Stimulated activated naive CD8-positive, alpha-beta T cell treated with anti-CD3 and anti-CD28 coated beads, Interleukin-15, amount 100 ng/mL, for 72 hours (primary cell): Measurements from ENCODE around the gene SSR1.
"Not testable (repeated sequence)": the region's sequence is repeated elsewhere in the genome, so short reads cannot be mapped to it uniquely, and the experiment has no call there.

Experiments used
- ATAC-seq: fragments of 150-1000 bp; cut with Tn5 transposase; 2 replicates; pipeline ENCODE4 v1.10.0; 2021; ENCODE audit warnings: mild to moderate bottlenecking, moderate library complexity
- DNase-seq, 2 donors: peaks; one replicate each; pipeline ENCODE4 v3.0.0; 2021 to 2022
- H3K27ac Mint-ChIP-seq, 2 donors: one replicate each; pipeline ENCODE4 v1.8.0; 2022; ENCODE audit warnings: mild to moderate bottlenecking in 2 of 2, mixed read lengths in 2 of 2, moderate library complexity in 2 of 2
- H3K27me3 Mint-ChIP-seq: one replicate; pipeline ENCODE4 v1.8.0; 2022; ENCODE audit warnings: mixed read lengths
- H3K4me1 Mint-ChIP-seq: one replicate; pipeline ENCODE4 v1.8.0; 2022; ENCODE audit warnings: mild to moderate bottlenecking, mixed read lengths
- H3K4me3 Mint-ChIP-seq, 2 donors: one replicate each; pipeline ENCODE4 v1.8.0; 2022; ENCODE audit warnings: mild to moderate bottlenecking in 2 of 2, mixed read lengths in 2 of 2, moderate library complexity in 1 of 2
- H3K9me3 Mint-ChIP-seq, 2 donors: one replicate each; pipeline ENCODE4 v1.8.0; 2022; ENCODE audit warnings: mixed read lengths in 2 of 2

SSR1 gene

DNA sequence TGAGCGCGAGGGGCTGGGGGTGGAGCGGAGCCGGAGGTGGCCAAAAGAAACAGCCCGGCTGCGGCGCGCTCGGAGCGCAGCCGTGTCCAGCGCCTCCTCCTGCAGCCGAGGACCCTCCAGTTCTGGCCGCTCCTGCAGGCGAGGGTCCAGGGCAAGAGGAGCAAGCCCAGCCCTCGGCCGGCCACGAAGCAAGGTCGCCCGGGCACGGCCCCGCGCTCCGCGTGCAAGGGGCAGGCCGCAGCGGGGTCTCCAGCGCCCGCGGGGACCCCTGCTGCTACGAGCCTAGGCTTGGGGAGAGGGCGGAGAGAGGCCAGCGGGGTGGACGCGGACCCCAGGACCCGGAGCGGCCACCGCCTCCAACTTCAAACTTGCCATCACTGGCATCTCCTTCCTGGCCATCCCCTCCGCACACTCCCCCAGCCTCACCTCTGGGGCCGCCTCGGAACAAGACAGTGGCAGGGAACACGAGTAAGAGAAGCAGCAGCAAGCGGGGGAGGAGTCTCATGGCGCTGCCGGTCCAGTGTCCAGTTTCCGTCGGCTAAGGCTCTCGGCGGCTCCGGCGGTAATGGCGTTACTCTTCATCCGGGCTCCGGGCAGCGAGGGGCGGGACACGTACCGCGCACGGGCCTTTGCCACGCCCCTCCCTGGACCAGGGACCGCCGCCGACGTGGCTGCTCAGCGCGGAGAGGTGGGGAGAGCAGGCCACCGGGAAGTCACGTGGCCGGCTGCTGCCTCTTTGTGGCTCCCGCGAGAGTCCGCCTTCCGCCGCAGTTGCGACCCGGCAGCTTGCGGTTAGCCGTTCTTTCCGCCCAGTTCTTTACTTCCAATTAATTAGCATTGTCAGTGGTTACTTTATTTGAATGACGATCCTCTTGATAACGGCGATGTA is at the start of gene SSR1:
Gene SSR1, minus strand, starts transcription at position 584 of the 889 bp plus-strand sequence. Its CDS starts 79 bp downstream, at position 505.
- H3K9me3 Mint-ChIP-seq, result peaks cover 5 to 7% of the 10 kb centered on the region in 2 donors
- peak within 1 kb of the TSS; percentile 97 for H3K27ac Mint-ChIP-seq
- H3K4me3 Mint-ChIP-seq, result peak within 1 kb of the TSS; percentile 91 to 96
- DNase-seq, result peak; percentile 93 to 97
- peaks cover 39% of the 10 kb centered on the region for H3K4me1 Mint-ChIP-seq
- no peaks in the 10 kb centered on the region for H3K27me3 Mint-ChIP-seq
- ATAC-seq, result peak; percentile 98

DNA sequence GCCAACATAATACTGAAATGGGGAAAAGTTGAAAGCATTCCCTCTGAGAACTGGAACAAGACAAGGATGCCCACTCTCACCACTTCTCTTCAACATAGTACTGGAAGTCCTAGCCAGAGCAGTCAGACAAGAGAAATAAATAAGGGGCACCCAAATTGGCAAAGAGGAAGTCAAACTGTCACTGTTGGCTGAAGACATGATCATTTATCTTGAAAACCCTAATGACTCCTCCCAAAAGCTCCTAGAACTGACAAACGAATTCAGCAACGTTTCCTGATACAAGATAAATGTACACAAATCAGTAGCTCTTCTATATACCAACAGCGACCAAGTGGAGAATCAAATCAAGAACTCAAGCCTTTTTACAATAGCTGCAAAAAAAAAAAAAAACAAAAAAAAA is 38.9 kb upstream of the SSR1 start:
- DNase-seq, H3K4me3 Mint-ChIP-seq, H3K27ac Mint-ChIP-seq, H3K9me3 Mint-ChIP-seq, H3K4me1 Mint-ChIP-seq, ATAC-seq: not testable (repeated sequence)
- H3K27me3 Mint-ChIP-seq, result peaks cover 51% of the 10 kb centered on the region

DNA sequence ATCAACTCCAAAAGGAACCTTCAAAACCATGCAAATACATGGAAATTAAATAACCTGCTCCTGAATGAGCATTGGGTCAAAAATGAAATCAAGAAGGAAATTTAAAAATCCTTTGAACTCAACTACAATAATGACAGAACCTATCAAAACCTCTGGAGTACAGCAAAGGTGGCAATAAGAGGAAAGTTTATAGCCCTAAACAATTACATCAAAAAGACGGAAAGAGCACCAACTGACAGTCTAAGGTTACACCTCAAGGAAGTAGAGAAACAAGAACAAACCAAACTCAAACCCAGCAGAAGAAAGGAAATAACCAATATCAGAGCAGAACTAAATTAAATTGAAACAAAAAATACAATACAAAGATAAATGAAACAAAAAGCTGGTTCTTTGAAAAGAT is 37.6 kb upstream of the SSR1 start:
- not testable (repeated sequence) for H3K27ac Mint-ChIP-seq, H3K9me3 Mint-ChIP-seq, H3K4me1 Mint-ChIP-seq, ATAC-seq, DNase-seq, H3K4me3 Mint-ChIP-seq
- H3K27me3 Mint-ChIP-seq, result peaks cover 51% of the 10 kb centered on the region

DNA sequence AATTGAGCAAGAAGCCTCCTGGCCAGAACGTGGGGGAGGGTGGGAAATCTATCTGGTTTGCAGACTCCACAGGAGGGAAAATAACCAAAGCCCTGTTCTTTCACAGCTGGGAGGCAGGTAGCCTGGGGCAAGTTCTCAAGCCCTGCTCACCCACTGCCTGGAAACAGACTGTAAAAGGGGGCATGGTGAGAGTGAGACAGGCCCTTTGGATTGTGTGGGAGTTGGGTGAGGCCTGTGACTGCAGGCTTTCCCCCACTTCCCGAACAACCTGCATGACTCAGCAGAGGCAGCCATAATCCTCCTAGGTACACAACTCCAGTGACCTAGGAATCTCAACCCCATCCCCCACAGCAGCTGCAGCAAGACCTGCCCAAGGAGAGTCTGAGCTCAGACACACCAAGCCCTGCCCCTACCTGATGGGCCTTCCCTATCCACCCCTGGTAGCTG is 34.6 kb upstream of the SSR1 start:
- not testable (repeated sequence) for H3K4me3 Mint-ChIP-seq, DNase-seq, ATAC-seq, H3K9me3 Mint-ChIP-seq, H3K27ac Mint-ChIP-seq
- peaks cover 27% of the 10 kb centered on the region for H3K4me1 Mint-ChIP-seq
- peaks cover 43% of the 10 kb centered on the region for H3K27me3 Mint-ChIP-seq

DNA sequence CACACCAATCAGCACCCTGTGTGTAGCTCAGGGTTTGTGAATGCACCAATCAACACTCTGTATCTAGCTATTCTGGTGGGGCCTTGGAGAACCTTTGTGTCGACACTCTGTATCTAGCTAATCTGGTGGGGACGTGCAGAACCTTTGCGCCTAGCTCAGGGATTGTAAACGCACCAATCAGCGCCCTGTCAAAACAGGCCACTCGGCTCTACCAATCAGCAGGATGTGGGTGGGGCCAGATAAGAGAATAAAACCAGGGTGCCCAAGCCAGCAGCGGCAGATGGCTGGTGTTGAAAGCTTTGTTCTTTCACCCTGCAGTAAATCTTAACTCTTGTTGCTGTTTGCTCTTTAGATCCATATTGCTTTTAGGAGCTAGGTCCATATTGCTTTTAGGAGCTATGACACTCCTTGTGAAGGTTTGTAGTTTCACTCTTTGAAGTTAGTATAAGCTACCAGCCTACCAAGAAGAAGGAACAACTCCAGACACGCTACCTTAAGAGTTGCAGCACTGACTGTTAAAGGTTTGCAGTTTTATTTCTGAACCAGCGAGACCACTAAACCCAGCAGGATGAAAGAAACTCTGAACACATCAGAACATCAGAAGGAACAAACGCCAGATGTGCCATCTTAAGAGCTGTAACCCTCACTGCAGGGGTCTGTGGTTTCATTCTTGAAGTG is 31.9 kb upstream of the SSR1 start:
- Mint-ChIP-seq H3K4me3 (peak overlapping the region; percentile 33 to 41), H3K4me1 (peaks cover 18% of the 10 kb centered on the region), H3K27me3 (peaks cover 19% of the 10 kb centered on the region)
- peak; percentile 82 for ATAC-seq
- not testable (repeated sequence) for DNase-seq, H3K9me3 Mint-ChIP-seq, H3K27ac Mint-ChIP-seq

DNA sequence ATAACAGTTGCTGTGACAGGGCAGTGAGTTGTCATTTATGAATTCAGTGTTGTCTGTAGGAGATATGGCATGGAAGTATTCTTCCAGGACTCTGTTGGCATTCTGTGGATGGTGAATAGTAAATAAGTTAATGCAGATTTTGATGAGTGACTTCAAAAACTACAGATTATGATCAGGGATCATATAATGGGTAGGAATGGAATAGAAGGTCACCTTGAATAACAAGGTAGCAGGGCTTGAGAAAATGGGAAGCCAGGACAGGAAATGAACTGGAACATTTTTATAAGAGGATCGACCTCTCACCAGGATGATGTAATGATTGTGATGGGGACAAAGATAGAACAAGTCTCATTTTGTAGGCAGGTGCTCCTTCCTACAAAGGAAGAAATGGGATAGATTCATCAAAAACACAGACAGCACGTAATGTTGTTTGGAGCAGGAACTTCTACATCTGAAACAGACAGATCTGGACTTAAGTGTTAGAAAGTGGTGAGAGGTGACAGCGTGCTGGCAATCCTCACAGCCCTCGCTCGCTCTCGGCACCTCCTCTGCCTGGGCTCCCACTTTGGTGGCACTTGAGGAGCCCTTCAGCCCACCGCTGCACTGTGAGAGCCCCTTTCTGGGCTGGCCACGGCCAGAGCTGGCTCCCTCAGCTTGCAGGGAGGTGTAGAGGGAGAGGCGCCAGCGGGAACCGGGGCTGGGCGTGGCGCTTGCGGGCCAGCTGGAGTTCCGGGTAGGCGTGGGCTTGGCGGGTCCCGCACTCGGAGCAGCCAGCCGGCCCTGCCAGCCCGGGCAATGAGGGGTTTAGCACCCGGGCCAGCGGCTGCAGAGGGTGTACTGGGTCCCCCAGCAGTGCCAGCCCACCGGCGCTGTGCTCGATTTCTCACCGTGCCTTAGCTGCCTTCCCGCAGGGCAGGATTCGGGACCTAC is 30.8 kb upstream of the SSR1 start:
- DNase-seq, result peak in 1 of 2 donors; percentile 3
- peaks cover 18% of the 10 kb centered on the region for H3K4me1 Mint-ChIP-seq
- H3K27me3 Mint-ChIP-seq, result peaks cover 8% of the 10 kb centered on the region
- H3K9me3 Mint-ChIP-seq, result peaks cover 0 to 6% of the 10 kb centered on the region in 2 donors
- H3K4me3 Mint-ChIP-seq, result peak overlapping the region in 1 of 2 donors; percentile 48
- ATAC-seq, result no peak
- no peak overlapping the region for H3K27ac Mint-ChIP-seq

DNA sequence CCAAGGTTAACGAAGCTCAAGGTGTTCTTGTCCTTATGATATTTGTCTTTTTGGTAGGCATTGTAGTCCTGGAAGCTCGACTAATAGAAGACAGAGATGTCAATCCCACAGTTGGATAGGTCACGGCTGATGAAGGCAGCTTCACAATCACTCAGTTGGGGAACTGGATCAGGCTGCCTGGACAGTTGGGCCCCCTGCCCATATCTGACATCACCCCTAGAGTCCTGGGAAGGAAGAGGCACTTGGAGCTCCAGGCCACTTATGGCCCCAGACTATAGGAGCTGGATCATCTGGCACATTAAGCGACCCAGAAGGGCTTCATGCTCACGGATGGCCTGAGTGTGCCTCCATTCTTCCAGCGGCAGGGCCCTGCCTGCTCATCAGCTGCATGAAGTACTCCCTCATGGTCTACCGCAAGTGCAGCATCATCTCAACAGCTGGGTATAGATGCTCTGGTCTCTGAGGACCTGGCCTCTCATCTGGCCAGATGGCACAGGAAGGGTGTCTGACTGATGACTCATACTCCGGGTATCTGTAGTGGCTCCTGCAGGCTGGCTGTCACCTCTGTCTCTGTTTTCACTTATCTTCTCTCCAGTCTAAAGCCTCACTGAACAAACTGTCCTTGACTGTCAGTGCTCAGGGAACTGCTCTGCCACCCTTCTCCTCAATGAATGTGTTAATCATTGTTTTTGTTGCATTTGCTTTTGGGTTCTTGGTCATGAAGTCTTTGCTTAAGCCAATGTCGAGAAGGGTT is 29.2 kb upstream of the SSR1 start:
- Mint-ChIP-seq H3K4me1 (peaks cover 18% of the 10 kb centered on the region), H3K27ac (no peak overlapping the region), H3K9me3 (no peaks in the 10 kb centered on the region), H3K27me3 (no peaks in the 10 kb centered on the region), H3K4me3 (no peak overlapping the region)
- ATAC-seq (peak; percentile 59), DNase-seq (no peak)

DNA sequence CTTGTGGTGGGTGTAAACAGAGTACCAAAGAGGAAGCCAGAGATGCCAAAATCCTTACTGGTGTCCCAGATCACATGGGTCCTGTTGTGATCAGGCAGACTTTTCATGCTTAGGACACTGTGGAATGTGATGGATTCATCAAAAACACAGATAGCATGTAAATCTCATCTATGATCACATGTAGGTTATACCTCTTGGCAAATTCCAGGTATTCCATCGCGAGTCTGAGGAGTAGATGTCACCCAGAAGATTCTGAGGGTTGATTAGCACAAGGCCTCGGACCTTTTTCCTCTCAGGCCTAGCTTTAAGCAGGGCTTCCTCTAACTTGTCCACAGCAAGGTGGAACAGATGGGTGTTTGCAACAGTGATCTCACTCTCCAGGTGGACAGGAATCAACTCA is 28.3 kb upstream of the SSR1 start:
- no peak for ATAC-seq
- H3K9me3 Mint-ChIP-seq, result no peaks in the 10 kb centered on the region
- H3K4me3 Mint-ChIP-seq, result no peak overlapping the region
- H3K4me1 Mint-ChIP-seq, result peaks cover 18% of the 10 kb centered on the region
- H3K27ac Mint-ChIP-seq, result no peak overlapping the region
- H3K27me3 Mint-ChIP-seq, result no peaks in the 10 kb centered on the region
- DNase-seq, result no peak

DNA sequence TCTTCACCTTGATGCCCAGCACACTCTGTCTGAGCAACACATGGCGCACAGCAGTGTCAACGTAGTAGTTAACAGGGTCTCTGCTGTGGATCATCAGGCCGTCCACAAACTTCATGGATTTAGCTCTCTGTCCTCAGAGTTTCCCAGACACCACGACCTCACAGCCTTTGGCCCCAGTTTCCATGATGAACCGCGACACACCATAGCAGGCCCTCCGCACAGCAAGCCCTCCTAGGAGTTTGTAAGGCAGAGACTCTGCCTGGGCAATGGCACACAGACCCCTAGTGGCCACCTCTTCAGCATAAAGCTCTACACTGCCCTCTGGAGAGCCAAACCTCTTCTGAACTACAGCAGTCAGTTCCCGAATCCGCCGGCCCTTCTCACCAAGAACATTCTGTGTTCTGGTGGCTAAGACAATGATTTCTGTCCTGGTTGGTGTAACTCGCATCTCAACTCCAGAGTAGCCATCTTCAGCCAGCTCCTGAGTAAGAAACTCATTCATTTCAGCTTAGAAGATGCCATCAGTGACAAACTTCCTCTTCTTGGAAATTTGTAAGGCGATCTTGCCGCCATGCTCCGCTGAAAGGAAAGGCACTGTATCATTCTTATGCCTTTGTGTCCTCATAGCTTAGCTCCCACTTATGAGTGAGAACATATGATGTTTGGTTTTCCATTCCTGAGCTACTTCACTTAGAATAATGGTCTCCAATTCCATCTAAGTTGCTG is 26.2 kb upstream of the SSR1 start:
- not testable (repeated sequence) for DNase-seq, H3K9me3 Mint-ChIP-seq, H3K4me3 Mint-ChIP-seq, H3K27me3 Mint-ChIP-seq, H3K27ac Mint-ChIP-seq, H3K4me1 Mint-ChIP-seq
- ATAC-seq, result peak; percentile 59

DNA sequence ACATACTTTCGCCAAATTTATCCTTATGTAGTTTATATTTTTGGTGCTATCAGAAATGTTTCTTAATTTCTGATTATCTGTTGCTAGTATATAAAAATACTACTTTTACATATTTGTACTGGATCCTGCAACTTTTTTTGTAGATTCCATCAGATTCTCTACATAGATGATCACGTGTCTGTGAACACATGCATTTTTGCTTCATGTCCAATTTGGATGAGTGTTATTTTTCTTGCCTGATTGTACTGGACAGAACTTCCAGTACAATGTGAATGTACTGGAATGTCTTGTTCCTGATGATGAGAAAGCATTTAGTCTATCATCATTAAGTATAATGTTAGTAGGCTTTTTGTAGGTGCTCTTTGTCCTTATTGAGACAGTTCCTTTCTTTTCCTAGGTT is 25.0 kb upstream of the SSR1 start:
- no peak for DNase-seq
- no peak for ATAC-seq
- Mint-ChIP-seq H3K27ac (no peak overlapping the region), H3K27me3 (no peaks in the 10 kb centered on the region), H3K4me3 (no peak overlapping the region), H3K9me3 (no peaks in the 10 kb centered on the region), H3K4me1 (no peaks in the 10 kb centered on the region)

DNA sequence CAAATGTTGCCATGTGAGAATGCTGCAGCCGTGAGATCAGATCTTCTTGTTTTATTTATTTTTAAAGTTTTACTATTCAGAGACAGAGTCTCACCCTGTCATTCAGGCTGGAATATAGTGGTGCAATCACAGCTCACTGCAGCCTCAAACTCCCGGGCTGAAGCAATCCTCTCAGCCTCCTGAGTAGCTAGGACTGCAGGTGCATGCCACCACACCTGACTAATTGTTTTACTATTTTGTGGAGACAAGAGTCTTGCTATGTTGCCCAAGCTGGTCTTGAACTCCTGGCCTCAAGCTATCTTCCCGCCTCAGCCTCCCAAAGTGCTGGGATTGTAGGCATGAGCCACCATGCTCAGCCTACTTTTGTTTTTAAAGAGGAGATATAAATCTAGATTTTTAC is 22.5 kb upstream of the SSR1 start:
- H3K27ac Mint-ChIP-seq, result no peak overlapping the region
- ATAC-seq (no peak), DNase-seq (no peak)
- no peaks in the 10 kb centered on the region for H3K27me3 Mint-ChIP-seq
- H3K4me1 Mint-ChIP-seq, result no peaks in the 10 kb centered on the region
- no peaks in the 10 kb centered on the region for H3K9me3 Mint-ChIP-seq
- no peak overlapping the region for H3K4me3 Mint-ChIP-seq

DNA sequence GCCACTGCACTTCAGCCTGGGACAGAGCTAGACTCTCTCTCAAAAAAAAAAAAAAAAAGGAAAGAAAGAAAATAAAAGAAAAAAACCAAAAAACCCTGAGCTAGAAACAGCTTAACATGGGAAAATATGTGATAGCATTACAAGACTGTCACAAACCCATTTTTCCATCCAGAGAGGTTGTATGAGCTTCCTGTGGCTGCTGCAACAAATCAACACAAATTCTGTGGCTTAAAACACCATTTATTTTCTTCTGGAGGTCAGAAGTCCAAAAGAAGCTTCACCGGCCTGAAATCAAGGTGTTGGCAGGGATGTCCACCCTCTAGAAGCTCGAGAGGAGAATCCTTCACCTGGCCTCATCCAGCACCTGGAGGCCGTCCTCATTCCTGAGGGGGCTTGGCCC is 21.7 kb upstream of the SSR1 start:
- Mint-ChIP-seq H3K4me3 (no peak overlapping the region), H3K9me3 (no peaks in the 10 kb centered on the region), H3K4me1 (no peaks in the 10 kb centered on the region), H3K27me3 (no peaks in the 10 kb centered on the region), H3K27ac (no peak overlapping the region)
- ATAC-seq (no peak), DNase-seq (no peak)

DNA sequence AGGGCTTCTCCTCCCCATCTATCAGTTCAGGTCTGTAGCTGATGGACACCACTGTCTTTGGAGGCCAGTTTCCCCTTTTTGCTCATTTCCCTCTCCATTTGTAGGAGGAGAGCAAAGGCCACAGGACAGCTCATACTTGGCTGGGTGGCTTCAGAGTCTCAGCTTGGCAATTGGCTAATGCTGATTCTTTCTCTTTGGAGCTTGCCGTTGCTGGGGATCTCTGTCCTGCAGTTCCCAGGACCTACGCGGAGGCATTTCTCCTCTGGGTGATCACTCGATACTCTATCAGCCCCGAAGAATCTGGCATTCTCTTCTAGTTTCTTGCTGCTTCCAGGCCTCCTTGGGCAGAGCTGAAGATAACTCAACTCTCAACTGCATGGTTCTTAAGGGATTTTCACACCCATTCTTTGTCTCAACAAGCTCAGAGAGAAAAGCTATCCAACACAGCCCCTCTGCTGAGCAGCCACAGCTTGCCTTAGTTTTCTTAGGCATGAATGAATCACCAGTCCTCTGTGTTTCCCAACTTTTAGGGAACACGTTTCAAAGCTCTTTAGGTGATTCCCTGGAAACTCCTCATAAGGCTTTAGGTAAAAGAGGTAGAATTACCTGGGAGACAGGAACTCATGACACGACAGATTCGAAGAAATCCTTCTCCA is 19.2 kb upstream of the SSR1 start:
- DNase-seq (no peak), ATAC-seq (no peak)
- Mint-ChIP-seq H3K4me3 (no peak overlapping the region), H3K27me3 (peaks cover 5% of the 10 kb centered on the region), H3K9me3 (no peaks in the 10 kb centered on the region), H3K27ac (no peak overlapping the region), H3K4me1 (no peaks in the 10 kb centered on the region)

DNA sequence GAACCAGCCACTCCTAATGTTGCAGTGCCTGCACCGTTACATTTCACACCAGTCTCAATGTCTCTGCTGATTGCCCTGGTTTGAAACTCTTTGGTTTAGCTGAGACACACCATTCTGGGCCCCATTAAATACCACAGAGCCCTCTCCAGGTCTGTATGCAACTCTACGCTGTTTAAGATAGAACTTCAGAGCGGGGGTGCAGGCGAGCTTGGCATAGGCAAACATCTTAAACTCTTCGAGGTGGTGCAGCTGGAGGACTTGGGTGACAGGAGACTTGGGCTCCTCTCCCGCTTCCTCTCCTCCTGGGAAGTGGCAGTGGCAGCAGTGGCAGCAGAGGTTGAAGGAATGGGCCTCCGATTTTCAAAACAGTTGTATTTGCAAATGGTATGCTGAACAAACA is 18.5 kb upstream of the SSR1 start:
- ATAC-seq (no peak), DNase-seq (no peak)
- Mint-ChIP-seq H3K4me1 (no peaks in the 10 kb centered on the region), H3K27ac (no peak overlapping the region), H3K27me3 (peaks cover 5% of the 10 kb centered on the region), H3K4me3 (no peak overlapping the region), H3K9me3 (no peaks in the 10 kb centered on the region)
